Type B pancreatic cell (in vitro differentiated cells): ENCODE results near the gene KCNC2. TPM values are rescaled to one million over a fixed set of nuclear protein-coding genes. Genes with fewer than 3 reads are reported as not detected.

Experiments
- DNase-seq: peaks from one replicate; pipeline ENCODE4 v3.0.0; 2021; ENCODE audit warnings: mixed read lengths; ENCODE audit not compliant: unreplicated experiment; ENCODE audit errors: extremely low spot score
- H3K27ac Mint-ChIP-seq: 2 replicates; pipeline ENCODE4 v1.8.0; 2021; ENCODE audit warnings: mild to moderate bottlenecking, mixed read lengths
- H3K27me3 Mint-ChIP-seq: 2 replicates; pipeline ENCODE4 v1.8.0; 2021; ENCODE audit warnings: mixed read lengths
- H3K36me3 Mint-ChIP-seq: 2 replicates; pipeline ENCODE4 v1.8.0; 2021; ENCODE audit warnings: mixed read lengths
- H3K4me1 Mint-ChIP-seq: one replicate; pipeline ENCODE4 v1.8.0; 2021; ENCODE audit warnings: mixed read lengths; ENCODE audit not compliant: unreplicated experiment
- H3K4me3 Mint-ChIP-seq: 2 replicates; pipeline ENCODE4 v1.8.0; 2021; ENCODE audit warnings: mild to moderate bottlenecking, mixed read lengths
- H3K9me3 Mint-ChIP-seq: 2 replicates; pipeline ENCODE4 v1.8.0; 2021; ENCODE audit warnings: mixed read lengths
- CTCF ChIP-seq: fragments of 200-600 bp; sonication (generic); conservative IDR thresholded peaks from 2 replicates; pipeline ENCODE4 v1.5.0; 2021; ENCODE audit warnings: antibody characterized with exemption, mild to moderate bottlenecking
- total RNA-seq: library from RNA; stranded (reverse); gene quantifications from 2 replicates; pipeline ENCODE4 v1.2.1, GENCODE V29; 2021; ENCODE audit warnings: low replicate concordance

Gene KCNC2
- total RNA-seq, 1 donor from 2014 or later, result 1.3 TPM

- no peaks in the 10 kb centered on the region for H3K4me1 Mint-ChIP-seq
- no peaks in the 10 kb centered on the region for H3K27me3 Mint-ChIP-seq
- H3K27ac Mint-ChIP-seq, result no peak overlapping the region
These were observed 48.2 kb downstream of the KCNC2 start for GRCh38 chr12:75161488-75161887.

GRCh38 chr12:75157385-75157784 lies 52.3 kb downstream of the KCNC2 start:
- TF ChIP-seq CTCF, result no peak
- no peaks in the 10 kb centered on the region for H3K27me3 Mint-ChIP-seq
- H3K4me3 Mint-ChIP-seq, result no peak overlapping the region
- no peak for DNase-seq
- no peaks in the 10 kb centered on the region for H3K9me3 Mint-ChIP-seq
- no peak overlapping the region for H3K27ac Mint-ChIP-seq
- no peaks in the 10 kb centered on the region for H3K36me3 Mint-ChIP-seq
- H3K4me1 Mint-ChIP-seq, result no peaks in the 10 kb centered on the region

More at GRCh38 chr12:75161488-75161887, 48.2 kb downstream of the KCNC2 start:
- no peak overlapping the region for H3K4me3 Mint-ChIP-seq
- no peaks in the 10 kb centered on the region for H3K9me3 Mint-ChIP-seq
- H3K36me3 Mint-ChIP-seq, result no peaks in the 10 kb centered on the region
- no peak for TF ChIP-seq CTCF
- no peak for DNase-seq

- Mint-ChIP-seq H3K9me3 (no peaks in the 10 kb centered on the region), H3K27ac (no peak overlapping the region), H3K4me3 (no peak overlapping the region), H3K4me1 (no peaks in the 10 kb centered on the region), H3K36me3 (no peaks in the 10 kb centered on the region), H3K27me3 (no peaks in the 10 kb centered on the region)
- no peak for TF ChIP-seq CTCF
- no peak for DNase-seq
These were observed 53.7 kb downstream of the KCNC2 start for GRCh38 chr12:75155962-75156361.

- Mint-ChIP-seq H3K27ac (no peak overlapping the region), H3K36me3 (no peaks in the 10 kb centered on the region), H3K4me3 (no peak overlapping the region), H3K4me1 (no peaks in the 10 kb centered on the region), H3K9me3 (no peaks in the 10 kb centered on the region), H3K27me3 (no peaks in the 10 kb centered on the region)
- no peak for DNase-seq
- TF ChIP-seq CTCF, result no peak
These were observed 55.3 kb downstream of the KCNC2 start for GRCh38 chr12:75154388-75154787.

- Mint-ChIP-seq H3K4me3 (no peak overlapping the region), H3K4me1 (no peaks in the 10 kb centered on the region), H3K27me3 (peaks cover 4% of the 10 kb centered on the region), H3K9me3 (no peaks in the 10 kb centered on the region), H3K36me3 (no peaks in the 10 kb centered on the region), H3K27ac (no peak overlapping the region)
- no peak for DNase-seq
- TF ChIP-seq CTCF, result no peak
These were observed 70.4 kb downstream of the KCNC2 start for GRCh38 chr12:75139196-75139595.

- no peak for DNase-seq
- Mint-ChIP-seq H3K4me3 (no peak overlapping the region), H3K36me3 (no peaks in the 10 kb centered on the region), H3K4me1 (no peaks in the 10 kb centered on the region), H3K27ac (no peak overlapping the region), H3K9me3 (no peaks in the 10 kb centered on the region), H3K27me3 (peaks cover 4% of the 10 kb centered on the region)
- TF ChIP-seq CTCF, result no peak
These were observed 71.7 kb downstream of the KCNC2 start for GRCh38 chr12:75137896-75138295.
